ENCODE results near the gene NCKAP5.

NCKAP5 gene

GRCh38 chr2:133573491-133574162 lies 5.4 kb upstream of the NCKAP5 start:
- DNase-seq: no peak

- no peak for DNase-seq
These were observed 3.0 kb upstream of the NCKAP5 start for GRCh38 chr2:133571249-133571648.

- no peak for DNase-seq
These were observed 2.3 kb upstream of the NCKAP5 start for GRCh38 chr2:133570542-133570941.

DNA sequence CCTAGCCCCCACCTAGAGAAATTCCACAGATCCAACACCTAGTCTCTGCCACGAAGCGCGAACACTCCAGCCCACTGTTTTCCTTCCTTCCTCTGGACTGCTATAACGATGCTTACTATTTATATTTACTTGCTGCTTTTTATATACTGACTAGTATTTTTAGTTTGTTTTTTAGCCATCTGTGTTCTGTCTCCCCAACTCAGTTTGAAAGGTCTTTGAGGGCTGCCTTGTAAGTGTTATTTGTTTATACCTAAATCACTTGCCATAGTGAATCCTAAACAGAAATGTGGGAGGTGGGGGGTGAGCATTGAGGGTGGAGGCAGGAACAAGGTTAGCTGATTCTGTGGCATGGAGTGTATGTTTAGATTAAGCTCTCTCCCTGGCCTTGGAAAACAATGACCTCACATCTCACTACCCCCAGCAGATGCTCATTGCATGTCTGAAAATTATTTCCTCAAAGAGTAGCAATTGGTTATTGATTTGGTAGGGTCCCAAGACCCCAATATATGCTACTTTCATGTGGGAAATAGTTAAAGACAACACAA lies 1.1 kb upstream of the NCKAP5 start:
- DNase-seq: no peak

DNA sequence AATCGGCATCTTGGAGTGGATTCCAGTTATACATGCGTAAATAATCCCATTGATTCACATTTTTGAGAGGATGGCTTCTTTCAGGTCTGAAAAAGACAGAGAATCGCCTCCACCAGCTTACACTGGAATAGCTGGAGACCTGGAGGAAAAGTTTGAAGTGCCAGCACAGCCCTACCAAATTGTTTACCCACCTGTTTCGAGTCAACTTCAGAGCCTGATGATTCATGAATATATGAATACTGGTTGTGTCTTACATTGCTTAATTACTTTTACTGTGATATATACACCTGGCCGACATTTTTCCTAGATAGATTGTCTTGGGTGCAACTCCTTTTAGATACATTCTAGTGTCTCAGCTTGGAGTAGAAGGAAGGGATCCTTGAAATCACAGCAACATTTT lies 335 bp upstream of the NCKAP5 start:
- DNase-seq: no peak

GRCh38 chr2:133562558-133562957 lies 5.7 kb downstream of the NCKAP5 start:
- no peak for DNase-seq

DNA sequence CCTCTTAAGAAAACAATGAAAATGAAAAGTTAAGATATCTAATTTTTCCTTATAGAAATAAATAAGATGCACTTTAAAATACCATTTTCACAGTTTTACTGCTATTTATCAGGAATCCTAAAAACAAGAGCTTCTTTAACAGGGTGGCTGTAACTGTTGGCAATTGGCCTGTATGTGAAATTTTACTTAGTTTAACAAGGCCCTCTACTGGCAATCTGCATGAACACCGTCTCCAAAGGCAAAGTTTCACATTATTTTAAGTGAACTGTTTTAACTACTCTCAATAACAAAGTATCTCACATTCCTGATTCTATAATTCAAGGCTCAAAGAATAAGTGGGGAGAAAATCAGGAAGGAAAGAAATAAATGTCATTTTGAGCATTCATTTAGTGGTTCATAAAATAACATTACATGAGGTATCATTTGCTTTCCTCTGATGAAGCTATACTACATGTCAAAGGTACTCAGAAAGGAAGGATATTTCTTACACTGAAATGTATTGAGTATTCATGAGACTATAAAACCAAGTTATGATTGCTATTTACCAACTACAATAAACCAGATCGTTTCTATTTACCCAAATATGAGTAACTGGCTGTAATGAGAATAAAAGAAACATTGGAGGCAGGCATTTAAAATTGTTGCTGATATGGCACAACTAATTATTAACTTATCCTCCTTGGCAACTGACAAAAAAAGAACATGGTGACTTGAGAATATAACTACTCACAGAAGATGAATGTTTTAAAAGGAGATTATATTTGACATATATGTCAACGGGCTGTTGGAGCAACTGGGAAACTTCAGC lies 7.0 kb downstream of the NCKAP5 start:
- DNase-seq: no peak

DNA sequence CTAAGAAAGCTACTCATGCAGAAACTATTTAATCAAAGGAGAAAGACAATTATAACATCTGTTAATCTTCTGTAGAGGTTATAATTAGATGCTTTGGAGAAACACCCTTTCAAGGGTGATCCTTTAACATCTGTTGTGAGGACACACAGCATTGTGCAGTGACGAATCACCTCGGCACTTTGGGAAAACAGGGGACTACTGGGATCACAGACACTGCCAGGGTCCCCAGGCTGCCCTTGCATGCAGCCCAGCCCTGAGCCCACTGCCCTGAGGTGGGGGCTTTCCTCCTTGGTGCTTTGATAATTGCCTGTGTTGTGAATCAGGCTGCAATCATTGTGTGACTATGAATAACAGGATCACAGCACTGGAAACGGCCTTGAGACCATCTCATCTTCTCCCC lies 10.6 kb downstream of the NCKAP5 start:
- DNase-seq: no peak

GRCh38 chr2:133553838-133554408 lies 14.3 kb downstream of the NCKAP5 start:
- DNase-seq: no peak

GRCh38 chr2:133553251-133553650 lies 15.0 kb downstream of the NCKAP5 start:
- no peak for DNase-seq

DNA sequence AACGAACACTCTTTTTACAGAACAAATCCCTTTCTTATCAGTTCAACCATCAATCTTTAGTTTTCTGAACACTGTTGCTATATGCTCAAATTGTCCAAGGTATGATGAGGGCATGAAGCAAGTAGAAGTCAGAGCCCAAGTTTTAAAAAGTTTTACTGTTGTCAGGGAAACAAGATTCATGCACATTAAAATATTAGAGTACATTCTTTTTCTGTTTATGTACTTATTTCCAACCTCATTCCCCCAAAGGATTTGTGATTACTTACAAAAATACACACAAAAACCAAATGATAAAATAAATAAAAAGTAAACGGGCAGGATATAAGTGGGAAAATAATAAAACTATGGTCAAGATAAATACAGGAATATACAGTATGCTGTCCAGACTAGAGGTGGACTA lies 15.4 kb downstream of the NCKAP5 start:
- DNase-seq: no peak

DNA sequence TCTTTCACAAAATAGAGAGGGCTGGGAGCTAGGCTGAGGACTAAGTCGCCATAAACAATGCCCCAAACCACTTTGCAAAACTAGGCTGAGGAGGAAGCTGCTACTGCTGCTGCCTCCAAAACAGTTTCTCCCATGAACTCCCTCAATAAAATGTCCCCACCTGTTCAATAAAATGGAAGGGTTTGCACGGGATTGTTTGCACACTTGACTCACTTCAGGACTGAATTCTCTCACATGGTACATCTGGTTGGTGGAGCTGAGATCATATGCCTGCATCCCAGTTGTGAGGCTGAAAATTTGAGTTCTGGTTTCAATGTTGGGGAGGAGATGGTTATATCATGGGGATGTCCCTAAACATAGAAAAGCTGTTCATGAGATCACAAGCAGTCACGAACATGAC lies 26.5 kb downstream of the NCKAP5 start:
- no peak for DNase-seq

DNA sequence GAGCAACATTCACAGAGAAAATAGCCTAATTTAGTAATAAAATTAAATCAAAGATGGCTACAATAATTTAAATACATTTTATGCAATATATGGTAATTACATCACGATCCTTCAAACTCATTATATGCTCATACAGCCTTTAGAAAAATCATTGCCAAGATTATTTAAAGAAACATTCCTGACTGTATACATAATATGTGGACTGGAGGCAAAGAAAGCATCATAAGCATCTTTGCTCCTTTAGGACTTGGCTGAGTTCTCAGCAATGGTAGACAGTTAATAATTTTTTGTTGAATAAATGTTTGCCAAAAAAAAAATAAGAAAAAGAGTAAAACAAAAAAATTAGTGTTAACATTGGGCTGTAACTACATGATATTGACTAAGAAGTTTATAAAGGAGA lies 26.9 kb downstream of the NCKAP5 start:
- no peak for DNase-seq

GRCh38 chr2:133532919-133533318 lies 35.3 kb downstream of the NCKAP5 start:
- DNase-seq: no peak

- DNase-seq: no peak
These were observed 36.9 kb downstream of the NCKAP5 start for GRCh38 chr2:133531382-133531781.

- no peak for DNase-seq
These were observed 37.6 kb downstream of the NCKAP5 start for GRCh38 chr2:133530645-133531044.

DNA sequence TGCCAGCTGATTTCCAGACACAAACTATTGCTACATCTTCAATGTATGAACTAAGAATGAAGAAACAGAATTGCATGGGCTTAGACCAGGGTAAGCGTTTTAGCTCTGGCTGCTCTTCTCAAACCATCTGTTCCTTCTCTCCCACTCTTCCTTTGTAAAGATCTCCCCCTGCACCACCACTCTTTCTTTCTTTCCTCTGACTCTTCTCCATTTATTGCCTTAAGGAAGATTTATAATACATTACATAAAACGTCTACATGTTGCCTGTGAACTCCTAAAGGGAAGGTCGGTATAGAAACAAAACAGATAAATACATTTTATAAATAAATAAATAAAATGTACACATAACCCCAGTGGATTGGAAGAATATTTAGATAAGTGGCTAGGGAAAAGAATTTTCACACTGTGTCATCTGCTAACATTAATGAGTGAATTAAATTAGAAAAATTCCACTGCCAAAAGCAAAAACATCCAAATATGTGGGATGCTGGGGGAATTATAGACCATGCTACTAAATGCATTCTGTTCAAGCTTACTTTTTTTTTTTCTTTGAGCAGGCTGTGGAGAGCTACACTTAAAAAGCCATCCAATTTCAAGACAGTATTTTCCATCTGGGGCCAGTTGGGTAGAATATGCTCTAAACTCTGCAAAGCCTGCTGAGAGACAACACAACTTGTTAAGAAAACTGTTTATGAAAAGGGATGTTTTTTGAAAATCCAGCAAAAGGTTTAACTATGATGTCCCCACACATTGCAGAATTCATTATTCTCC lies 41.5 kb downstream of the NCKAP5 start:
- no peak for DNase-seq

DNA sequence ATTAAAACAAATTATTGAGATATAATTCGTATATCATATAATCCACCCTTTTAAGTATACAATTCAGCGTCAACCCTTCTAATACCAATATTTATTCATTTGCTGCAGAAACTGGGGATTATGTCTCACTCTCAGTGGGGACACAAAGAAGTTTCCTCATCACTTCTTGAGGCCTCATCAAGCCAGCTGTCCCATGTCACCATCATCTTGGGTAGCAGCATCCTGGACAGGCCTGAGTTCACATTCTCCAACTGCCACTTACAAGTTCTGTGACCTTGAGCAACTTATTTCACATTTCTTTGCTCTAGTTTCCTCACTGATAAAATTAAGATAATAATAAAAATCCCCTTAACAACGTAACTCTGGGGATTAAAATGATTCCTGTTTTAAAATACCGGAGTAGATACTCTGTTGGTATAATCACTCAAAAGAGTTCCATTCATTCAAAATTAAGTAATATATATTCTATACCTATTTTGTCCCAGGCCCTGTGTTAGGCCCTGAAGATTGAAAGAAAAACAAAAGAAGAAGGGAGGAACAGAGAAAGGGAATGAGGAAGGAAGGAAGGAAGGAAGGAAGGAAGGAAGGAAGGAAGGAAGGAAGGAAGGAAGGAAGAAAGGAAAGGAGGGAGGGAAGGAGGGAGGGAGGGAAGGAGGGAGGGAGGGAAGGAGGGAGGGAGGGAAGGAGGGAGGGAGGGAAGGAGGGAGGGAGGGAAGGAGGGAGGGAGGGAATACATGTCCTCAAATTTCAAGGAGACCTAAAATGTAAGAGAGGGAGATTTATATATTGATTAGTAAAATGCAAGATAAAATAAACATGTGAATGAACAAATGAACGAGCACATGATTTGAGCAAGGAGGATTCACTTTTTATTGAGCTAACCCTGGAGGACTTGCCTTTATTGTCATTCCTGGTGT lies 42.4 kb downstream of the NCKAP5 start:
- no peak for DNase-seq

GRCh38 chr2:133525090-133525489 lies 43.2 kb downstream of the NCKAP5 start:
- DNase-seq: no peak

GRCh38 chr2:133523406-133523805 lies 44.9 kb downstream of the NCKAP5 start:
- DNase-seq: no peak

GRCh38 chr2:133522204-133522603 lies 46.1 kb downstream of the NCKAP5 start:
- no peak for DNase-seq

- no peak for DNase-seq
These were observed 47.0 kb downstream of the NCKAP5 start for GRCh38 chr2:133521146-133521745.

Measured in NCI-H2107 (cell line).